Stimulated activated CD4-positive, alpha-beta T cell treated with anti-CD3 and anti-CD28 coated beads, TNF-alpha, amount 100 ng/mL, for 1 hour (primary cell): ENCODE results near the gene VPS8.

ENCODE experiments used
- DNase-seq, 3 donors: peaks; one replicate each; pipeline ENCODE4 v3.0.0-alpha.2; 2020; ENCODE audit warnings: low read depth in 3 of 3, low spot score in 1 of 3

Gene VPS8

DNA sequence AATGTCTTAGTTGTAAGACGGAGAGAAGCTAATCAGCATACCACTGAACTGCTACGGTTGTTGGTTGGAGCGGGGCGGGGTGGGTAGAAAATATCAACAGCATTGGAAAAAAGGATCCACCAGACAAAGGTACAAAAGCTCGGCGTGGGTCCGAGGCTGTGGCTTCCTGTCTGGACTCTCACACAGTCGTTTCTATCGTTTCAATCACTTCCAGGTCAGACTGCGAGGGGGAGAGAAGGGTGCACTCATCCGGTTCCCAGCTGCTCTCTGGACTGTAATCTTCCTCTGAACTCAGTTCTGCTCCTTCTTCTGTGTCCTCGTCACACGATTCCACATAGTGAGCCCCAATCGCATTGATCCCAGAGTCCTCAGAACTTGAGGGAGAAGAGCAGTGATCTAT is 270.9 kb downstream of the VPS8 start:
- no peak for DNase-seq

DNA sequence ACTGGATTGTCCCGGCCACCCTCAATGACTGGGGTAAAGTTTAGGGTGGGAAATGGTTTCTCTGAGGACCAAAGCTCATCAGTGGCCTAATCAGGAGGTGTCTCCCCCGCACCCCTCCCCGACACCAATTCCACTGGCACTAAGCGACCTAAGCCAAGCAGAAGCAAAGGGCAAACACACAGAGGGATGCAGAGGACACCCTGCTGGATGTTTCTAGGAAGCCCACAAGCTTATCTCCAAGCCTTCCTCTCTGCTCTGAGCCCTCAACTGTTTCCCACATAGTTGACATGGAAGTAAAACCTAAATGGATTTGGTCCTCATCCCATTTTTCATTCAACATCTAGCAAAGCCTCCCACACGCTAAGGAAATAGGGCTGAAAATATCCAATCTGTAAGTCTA is 272.4 kb downstream of the VPS8 start:
- DNase-seq: no peak

DNA sequence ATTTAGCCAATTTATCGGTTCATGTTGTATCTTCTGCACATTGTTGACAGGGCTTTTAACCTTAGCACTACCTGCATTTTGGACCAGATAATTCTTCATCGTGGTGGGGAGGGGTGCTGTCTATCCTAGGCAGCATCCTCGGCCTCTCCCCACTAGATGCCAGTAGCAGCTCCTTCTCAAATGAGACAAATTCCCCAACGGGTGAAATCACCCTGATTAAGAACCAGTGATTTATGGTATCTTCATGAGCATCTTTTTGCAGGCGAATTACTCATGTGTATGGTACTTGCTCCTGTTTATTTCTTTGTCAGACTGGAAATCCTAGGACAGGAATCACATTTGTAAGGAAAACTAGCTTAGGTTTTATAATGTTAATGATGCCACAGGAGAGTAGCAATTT is 272.9 kb downstream of the VPS8 start:
- DNase-seq: no peak

DNA sequence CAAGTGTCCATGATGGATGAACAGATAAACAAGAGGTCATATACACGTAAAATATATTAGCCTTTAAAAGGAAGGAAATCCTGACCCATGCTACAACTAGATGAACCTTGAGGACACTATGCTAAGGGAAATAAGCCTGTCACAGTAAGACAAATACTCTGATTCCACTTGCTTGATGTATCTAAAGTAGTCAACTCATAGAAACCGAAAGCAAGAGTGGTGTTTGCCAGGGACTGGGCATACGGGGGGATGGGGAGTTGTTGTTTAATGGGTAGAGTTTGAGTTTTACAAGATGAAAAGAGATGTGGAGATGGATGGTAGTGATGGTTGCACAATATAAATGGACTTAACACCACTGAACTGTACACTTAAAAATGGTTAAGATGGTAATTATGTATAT is 275.5 kb downstream of the VPS8 start:
- DNase-seq: no peak

DNA sequence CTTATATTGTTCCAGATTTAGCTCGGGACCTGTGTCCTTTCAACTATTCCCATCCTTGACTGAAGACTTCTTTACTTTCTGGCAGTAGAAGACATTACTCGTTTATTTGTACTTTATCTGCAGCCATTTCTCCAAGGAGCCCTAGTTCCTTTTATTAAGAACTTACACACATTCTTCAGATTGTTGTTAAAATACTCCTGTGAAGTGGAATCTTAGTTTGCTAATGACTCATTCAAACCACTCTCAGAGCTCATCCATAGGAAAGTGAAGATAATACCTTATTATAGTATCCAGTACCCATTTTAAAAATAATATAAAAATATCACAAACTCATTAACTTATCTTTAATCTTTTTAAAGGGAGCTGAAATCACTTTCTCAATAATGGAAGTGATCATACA is 277.4 kb downstream of the VPS8 start:
- no peak for DNase-seq

DNA sequence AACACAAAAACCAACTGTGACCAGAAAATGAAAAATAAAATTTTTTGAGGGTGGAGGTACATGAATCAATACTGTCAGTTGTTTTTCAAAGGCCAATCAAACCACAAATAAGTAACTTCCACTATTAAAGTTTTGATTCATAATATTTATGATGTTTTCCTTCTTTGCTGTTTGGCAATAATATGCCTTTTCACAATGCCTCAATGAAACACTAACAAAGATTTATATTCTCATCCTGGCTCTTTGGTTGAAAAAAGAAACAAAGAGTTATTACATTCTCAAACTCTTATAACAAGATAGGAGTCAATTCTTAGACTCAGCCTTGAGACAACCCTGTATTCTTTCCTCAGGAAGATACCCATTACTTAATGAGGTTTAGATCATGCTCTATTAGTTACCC is 277.8 kb downstream of the VPS8 start:
- no peak for DNase-seq

DNA sequence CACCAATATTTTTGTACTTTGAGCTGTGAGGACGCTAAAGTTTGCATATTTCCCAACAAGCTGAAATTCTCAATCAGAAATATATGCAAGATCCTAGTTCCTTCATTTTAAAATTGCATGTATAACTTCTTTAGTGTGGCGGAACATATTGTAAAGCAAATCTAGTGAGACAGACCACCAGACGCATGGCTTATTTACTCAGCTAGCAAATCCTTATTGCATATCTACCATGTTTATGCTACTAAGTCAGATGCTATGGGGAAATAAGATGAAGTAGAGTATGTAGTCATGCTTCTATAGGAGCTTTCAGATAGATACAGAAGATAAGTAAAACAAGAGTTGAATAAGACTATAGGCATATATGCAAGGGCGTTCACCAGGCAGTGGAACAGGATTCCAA is 278.8 kb downstream of the VPS8 start:
- no peak for DNase-seq

DNA sequence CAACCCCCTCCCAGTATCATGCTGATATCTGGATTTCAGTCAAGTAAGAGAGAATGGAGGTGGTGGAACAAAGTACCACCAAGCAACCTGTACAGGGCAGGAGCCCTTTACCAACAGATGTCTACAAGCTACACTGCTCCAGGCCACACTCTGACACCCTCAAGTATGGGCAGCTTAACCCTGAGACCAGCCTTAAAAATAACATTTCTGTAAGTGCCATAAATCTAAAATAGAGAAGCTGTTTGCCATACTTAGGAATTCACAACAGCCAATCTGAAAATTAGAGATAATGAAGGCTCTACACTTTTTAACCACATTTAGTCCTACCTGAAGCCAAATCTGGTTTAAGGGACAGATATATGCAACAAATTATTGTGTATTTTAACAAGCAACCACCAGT is 281.1 kb downstream of the VPS8 start:
- no peak for DNase-seq

DNA sequence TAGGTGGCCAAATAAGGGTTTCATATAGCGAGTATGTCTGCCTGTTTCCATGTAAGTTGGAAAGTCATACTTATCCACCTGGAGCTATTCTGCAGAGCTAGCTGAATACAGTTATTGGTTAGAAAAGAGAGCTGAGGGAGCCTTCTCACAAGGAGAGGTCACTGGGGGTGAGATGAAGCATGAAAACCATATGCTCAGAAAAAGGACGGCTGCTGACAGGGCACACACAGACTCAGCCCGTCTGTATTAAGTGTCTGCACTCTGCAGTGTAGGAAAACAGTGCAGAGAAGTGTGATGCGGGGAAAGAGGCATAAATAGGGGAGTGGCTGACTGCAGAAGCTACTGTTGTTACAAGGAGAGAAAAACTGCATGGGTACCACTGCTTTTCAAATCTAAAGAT is 282.7 kb downstream of the VPS8 start:
- DNase-seq: no peak
